HG03159 (cell line): ENCODE data around the gene PTPA.
A peak's percentile ranks its signal among the peaks of the same experiment; 100 is the strongest.

ENCODE experiments used
- ATAC-seq: cut with Tn5 transposase; IDR thresholded peaks from one replicate; pipeline ENCODE4 v1.9.1; 2021; ENCODE audit warnings: mild to moderate bottlenecking, moderate library complexity; ENCODE audit not compliant: unreplicated experiment

The PTPA gene

GRCh38 chr9:129136446-129137035 is 25.3 kb downstream of the PTPA start:
- ATAC-seq = no peak

GRCh38 chr9:129137292-129138143 is 26.3 kb downstream of the PTPA start:
- ATAC-seq = no peak

- ATAC-seq = no peak
Measured at GRCh38 chr9:129138144-129138462, 26.9 kb downstream of the PTPA start.

- no peak for ATAC-seq
Measured at GRCh38 chr9:129138476-129139232, 27.4 kb downstream of the PTPA start.

GRCh38 chr9:129139233-129139992 is 28.2 kb downstream of the PTPA start:
- peak; percentile 10 for ATAC-seq

- ATAC-seq = peak; percentile 60
Measured at GRCh38 chr9:129139993-129140396, 28.8 kb downstream of the PTPA start.

- peak; percentile 10 for ATAC-seq
Measured at GRCh38 chr9:129140397-129141065, 29.3 kb downstream of the PTPA start.

- no peak for ATAC-seq
Measured at GRCh38 chr9:129141066-129142041, 30.1 kb downstream of the PTPA start.

- no peak for ATAC-seq
Measured at GRCh38 chr9:129142138-129142935, 31.1 kb downstream of the PTPA start.

- no peak for ATAC-seq
Measured at GRCh38 chr9:129143031-129143927, 32.1 kb downstream of the PTPA start.

- ATAC-seq = no peak
Measured at GRCh38 chr9:129145316-129145715, 34.1 kb downstream of the PTPA start.

GRCh38 chr9:129145841-129146292 is 34.7 kb downstream of the PTPA start:
- no peak for ATAC-seq

- no peak for ATAC-seq
Measured at GRCh38 chr9:129146441-129146941, 35.3 kb downstream of the PTPA start.

GRCh38 chr9:129148463-129149204 is 37.4 kb downstream of the PTPA start:
- ATAC-seq = no peak

- no peak for ATAC-seq
Measured at GRCh38 chr9:129149442-129149841, 38.2 kb downstream of the PTPA start.

GRCh38 chr9:129150122-129150521 is 38.9 kb downstream of the PTPA start:
- no peak for ATAC-seq
